ENCODE results near the gene C12orf75.
"Not testable (repeated sequence)": the region's sequence is repeated elsewhere in the genome, so short reads cannot be mapped to it uniquely, and the experiment has no call there.

C12orf75 gene

DNA sequence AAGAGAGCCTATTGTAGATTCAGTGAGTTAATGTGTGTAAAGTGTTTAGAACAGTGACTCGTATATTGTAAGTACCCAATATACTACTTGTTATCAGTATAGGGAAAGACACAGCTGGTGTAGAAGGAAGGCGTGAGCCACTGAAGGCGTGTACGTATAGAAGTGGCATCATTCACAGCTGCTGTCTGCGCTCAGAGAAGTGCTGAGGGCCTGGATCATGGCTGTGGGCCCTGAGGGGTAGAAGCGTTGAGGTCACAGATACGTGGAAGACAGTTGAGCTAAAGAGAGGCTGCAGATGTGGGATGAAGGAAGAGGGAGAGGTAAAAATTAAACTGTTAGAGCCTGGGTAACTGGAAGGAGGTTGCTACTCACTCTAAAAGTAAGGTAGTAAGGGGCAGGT, 5.9 kb downstream of the C12orf75 start:
- DNase-seq (ENCODE audit: low read depth, low spot score) = no peak

GRCh38 chr12:105337391-105337790, 6.9 kb downstream of the C12orf75 start:
- no peak for DNase-seq (ENCODE audit: low read depth, low spot score)

- DNase-seq (ENCODE audit: low read depth, low spot score) = no peak
These were observed 8.5 kb downstream of the C12orf75 start for GRCh38 chr12:105338966-105339365.

DNA sequence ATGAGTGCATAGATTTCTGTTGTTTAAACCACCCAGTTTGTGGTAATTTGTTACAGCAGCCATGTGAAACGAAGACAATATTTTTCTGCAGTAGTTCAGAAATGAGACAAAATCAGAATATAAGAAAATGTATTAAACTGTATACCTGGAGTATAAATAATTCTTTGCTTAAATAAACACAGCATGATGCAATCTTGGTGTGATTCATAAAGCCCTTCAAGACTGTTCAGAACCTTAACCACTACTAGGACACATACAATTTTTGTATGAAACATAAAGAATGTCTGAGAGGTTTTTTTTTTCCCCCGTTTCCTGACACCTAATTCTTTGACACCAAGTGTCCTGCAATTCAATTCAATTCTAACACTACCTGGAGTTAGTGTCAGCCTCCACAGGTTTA, 10.5 kb downstream of the C12orf75 start:
- no peak for DNase-seq (ENCODE audit: low read depth, low spot score)

- not testable (repeated sequence) for DNase-seq (ENCODE audit: low read depth, low spot score)
These were observed 11.1 kb downstream of the C12orf75 start for GRCh38 chr12:105341620-105342019.

DNA sequence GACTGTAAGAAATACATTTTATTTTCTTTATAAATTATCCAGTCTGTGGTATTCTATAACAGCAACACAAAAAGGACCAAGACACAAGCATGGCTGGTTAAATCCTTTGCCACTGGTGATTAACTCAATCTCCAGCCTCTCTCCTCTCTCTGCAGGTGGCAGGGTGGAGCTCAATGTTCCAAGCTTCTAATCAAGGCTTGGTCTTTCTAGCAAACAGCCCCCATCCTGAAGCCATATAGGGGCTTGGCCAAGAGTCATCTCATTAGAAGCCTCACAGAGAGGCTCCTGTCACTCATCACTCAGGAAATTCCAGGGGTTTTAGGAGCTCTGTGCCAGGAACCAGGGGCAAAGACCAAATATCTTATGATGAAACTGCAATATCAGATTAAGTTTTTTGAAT, 12.0 kb downstream of the C12orf75 start:
- DNase-seq (ENCODE audit: low read depth, low spot score) = no peak

DNA sequence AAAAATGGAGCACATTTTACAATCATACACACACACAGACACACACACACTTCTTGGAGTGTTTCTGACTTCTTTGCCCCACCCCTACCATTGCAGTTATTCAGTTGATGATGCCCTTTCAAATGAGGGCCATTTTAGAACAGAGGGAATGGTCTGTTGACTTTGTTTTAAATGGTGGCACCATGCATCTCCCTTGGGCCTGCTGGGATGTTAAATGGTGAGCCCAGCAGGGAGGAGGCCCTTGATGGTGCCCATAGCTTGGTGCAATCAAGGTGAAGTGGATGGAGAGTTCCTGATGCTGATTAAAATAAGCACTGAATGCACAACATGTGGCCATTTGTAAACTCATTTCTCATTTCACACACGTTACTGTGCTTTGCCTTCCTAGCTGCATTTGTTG, 13.3 kb downstream of the C12orf75 start:
- DNase-seq (ENCODE audit: low read depth, low spot score) = no peak

DNA sequence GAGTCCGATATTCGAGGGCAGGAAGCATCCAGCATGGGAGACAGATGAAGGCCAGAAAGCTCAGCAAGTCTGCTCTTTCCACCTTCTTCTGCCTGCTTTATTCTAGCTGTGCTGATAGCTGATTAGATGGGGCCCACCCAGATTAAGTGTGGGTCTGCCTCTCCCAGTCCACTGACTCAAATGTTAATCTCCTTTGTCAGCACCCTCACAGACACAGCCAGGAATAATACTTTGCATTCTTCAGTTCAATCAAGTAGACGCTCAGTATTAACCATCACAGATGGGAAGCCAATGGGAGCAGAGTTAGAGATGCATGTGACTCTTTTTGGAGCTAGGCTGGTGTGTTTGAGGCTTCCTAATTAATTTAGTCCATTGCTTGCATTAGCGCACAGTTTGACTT, 17.0 kb downstream of the C12orf75 start:
- DNase-seq (ENCODE audit: low read depth, low spot score) = no peak

- DNase-seq (ENCODE audit: low read depth, low spot score) = no peak
These were observed 17.7 kb downstream of the C12orf75 start for GRCh38 chr12:105348142-105348541.

- DNase-seq (ENCODE audit: low read depth, low spot score) = no peak
These were observed 18.1 kb downstream of the C12orf75 start for GRCh38 chr12:105348561-105348960.

DNA sequence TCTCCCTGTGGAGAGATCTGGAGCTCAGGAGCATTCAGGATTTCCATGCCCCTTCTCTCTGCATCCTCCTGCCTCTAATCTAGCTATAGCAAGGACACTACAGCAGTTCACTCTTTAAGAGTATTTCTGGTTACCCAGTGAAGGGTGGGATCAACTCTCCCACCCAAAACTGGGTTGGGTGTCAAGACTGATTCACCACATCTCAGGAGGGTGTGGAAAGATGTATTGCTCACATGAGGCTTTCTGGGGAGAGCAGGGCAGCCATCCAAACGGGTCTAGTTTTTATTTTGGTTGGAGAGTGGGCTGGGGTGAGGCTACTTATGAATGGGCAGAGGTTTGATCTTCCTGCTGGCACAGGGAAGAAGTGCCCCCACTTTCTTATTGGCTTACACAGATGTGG, 18.6 kb downstream of the C12orf75 start:
- no peak for DNase-seq (ENCODE audit: low read depth, low spot score)

GRCh38 chr12:105351523-105351922, 21.0 kb downstream of the C12orf75 start:
- no peak for DNase-seq (ENCODE audit: low read depth, low spot score)

DNA sequence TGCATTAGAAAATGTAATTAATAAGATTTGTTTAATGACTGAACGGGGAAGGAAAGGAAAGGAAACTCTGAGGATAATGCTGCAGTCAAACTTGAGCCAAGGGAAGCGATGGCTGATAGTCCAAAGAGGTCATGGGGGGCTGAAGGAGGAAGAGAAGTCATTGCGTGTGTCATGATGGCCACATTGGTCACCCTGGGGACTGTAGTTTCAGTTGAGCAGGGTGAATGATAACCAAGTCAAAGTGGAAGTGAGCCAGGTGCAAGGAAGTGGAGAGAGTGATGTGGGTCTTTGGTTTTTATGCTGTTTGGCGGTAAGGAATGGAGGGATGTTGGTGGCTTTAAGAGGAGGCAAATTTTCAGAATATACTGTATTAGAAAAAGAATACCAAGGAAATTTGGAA, 21.6 kb downstream of the C12orf75 start:
- DNase-seq (ENCODE audit: low read depth, low spot score) = no peak

DNA sequence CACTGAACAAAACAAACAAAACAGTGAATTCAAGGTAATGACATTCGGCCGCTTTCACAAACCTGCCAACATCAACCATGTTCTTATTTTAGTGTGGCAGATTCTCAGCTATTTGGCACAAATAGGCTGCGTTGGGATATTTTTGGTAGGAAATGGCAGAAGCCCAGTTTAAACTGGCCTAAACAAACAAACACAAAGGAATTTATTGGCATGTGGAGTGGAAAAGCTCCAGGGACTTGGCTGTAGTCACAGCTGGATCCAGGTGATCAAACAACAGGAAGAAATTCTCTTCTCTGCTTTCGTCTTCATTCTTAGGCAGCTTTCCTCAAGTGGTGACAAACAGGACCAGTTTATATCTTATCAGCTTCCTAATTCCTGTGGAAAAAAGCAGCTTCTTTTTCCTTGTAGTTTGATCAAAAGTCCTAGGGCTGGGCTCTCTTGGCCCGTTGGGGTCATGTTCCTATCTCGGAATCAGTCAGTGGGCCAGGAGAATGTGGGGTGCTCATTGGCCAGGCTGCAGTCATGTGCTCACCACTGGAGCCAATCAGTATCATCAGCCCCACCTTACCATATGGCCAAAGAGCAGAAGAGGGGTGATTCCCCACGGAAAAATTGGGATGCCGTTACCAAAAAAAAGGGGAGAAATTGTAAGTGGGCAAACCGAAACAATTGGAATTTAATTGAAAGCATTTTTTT, 22.6 kb downstream of the C12orf75 start:
- no peak for DNase-seq (ENCODE audit: low read depth, low spot score)

DNA sequence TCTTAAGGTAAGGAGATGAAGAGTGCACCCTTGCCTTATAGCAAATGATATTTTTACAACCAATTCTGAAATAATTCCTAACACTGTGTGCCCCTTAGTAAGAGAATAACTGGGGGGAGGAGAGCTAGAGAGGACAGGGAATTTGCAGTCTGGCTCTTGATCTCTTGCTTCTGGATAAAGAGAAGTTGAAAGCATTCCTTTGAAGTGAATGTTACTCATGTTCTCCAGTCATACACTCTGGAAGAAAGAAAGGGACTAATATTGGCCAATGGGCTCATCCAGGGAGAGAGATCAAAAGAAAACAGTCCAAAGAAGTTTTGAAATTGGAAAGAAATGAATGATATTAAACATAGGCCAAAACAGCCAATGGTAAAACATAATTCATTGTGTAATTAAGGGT, 25.3 kb downstream of the C12orf75 start:
- DNase-seq (ENCODE audit: low read depth, low spot score) = no peak

- DNase-seq (ENCODE audit: low read depth, low spot score) = no peak
These were observed 26.7 kb downstream of the C12orf75 start for GRCh38 chr12:105357162-105357691.

GRCh38 chr12:105358789-105359188, 28.3 kb downstream of the C12orf75 start:
- DNase-seq (ENCODE audit: low read depth, low spot score) = no peak

DNA sequence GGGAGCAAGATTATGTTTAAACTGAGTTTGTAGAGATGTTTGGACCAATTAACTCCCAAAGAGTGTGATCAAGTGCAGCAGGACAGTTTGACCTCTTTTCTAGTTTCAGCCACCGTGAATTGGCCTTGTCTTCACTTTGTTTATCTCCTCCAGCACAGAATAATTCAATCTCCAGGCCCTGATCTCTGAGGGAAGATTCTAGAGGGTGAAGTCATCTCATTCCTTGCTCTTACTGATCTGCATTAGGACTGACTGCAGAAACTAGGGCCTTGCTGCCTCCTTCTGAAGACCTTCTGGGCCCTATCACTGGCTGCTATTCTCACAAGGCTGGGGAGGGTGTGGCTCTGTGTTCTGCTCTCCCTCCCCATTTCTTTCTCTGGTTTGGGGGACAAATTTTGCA, 29.4 kb downstream of the C12orf75 start:
- DNase-seq (ENCODE audit: low read depth, low spot score) = no peak

DNA sequence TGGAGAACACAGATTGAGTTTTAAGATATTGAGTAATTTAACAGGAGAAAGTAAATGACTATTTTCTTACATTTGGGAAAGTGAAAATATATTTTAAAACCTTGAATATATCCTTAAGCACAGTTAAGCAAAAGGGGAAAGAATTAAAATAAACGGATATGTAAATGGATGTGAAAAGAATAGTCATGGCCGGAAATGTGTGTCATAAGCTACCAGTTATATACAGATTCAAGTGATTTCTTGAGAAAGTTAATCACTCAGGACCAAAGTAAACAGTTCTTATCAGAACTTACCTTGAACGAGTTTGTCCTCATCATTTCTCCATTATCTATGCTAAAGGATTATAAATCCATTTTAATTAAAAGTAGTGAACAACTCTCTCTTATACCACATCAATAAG, 33.4 kb downstream of the C12orf75 start:
- no peak for DNase-seq (ENCODE audit: low read depth, low spot score)

- DNase-seq (ENCODE audit: low read depth, low spot score) = no peak
These were observed 34.7 kb downstream of the C12orf75 start for GRCh38 chr12:105365231-105365630.

DNA sequence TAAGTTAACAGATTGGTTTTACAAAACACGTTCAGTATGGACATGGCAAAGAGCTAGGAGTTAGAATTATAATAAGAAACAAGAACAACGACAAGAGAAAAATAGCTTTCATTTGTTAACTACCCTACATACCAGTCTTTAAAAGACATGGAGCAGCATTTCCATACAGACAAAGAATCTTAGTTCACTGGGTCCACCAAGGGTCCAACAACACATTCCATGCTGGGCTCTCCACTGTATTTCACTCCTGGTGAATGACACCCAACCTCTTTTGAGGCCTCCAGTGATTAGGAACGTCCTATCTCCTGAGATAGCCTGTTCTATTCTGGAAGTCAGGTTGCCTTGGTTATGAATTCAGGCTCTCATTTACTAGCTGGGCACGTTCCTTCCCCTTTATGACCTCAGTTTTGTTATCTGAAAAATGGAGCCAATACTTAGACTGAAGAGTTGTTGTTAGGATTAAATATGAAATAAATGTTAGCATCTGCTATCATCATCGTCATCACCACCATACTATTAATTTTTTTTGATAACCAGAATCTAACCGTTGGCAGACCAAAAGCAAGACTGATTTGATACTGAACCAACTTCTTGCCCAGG, 37.7 kb downstream of the C12orf75 start:
- DNase-seq (ENCODE audit: low read depth, low spot score) = peak; percentile 40

DNA sequence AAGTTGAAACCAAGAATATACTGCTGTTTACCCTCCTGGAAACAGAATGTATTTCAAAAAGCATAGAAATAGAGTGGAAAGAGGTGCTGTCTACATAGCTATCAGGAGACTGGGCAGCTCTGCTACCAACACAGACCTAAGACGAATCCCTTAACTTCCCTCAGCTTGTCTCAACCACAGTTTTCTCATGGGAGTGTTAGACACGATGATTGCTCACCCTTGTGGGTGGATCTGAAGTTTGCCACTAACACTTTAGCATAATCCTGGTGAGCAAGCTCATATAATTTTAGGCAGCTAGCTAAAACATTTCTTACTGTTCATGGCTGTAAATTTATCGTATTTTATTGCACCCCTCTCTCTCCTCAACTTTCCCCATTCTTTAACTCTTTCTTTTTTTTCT, 38.5 kb downstream of the C12orf75 start:
- no peak for DNase-seq (ENCODE audit: low read depth, low spot score)

DNA sequence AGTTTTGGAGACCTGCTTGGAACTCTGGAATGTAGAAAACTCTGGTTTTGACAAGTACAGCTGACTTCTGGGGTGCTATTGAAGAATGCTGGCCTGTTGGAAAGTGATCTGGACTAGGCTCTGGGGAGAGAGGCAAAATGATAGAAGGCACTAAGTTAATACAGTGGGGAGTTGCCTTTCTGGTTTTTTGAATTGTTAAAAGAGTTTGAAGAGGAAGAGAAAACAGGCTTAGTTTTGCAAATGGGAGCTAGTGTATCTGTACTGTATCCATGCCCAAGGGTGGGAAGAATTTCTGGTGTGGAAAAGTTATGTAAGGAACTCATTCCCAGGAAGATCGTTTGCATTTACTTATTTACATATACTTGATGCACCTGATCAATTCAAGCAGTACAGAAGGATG, 43.8 kb downstream of the C12orf75 start:
- no peak for DNase-seq (ENCODE audit: low read depth, low spot score)

All from iPS DF 19.7 (cell line).